ENCODE measurements around the gene LDAH. TPM values are rescaled to one million over a fixed set of nuclear protein-coding genes. Genes with fewer than 3 reads are reported as not detected.
A peak's percentile ranks its signal among the peaks of the same experiment; 100 is the strongest.

The LDAH gene
- total and polyA plus RNA-seq, 3 experiments from 2014 or later, result 12.7 to 32.1 (median 31.6) TPM

GRCh38 chr2:20838016-20838415 lies 15.1 kb upstream of the LDAH start:
- Histone ChIP-seq H3K9me3 (ENCODE audit: low read length) (no peaks in the 10 kb centered on the region), H3K4me3 (ENCODE audit: low read length) (no peak overlapping the region), H3K27me3 (ENCODE audit: insufficient read depth, low read length, poor library complexity, severe bottlenecking) (no peaks in the 10 kb centered on the region), H3K4me1 (ENCODE audit: insufficient read depth, low read length) (no peaks in the 10 kb centered on the region), H3K36me3 (ENCODE audit: insufficient read depth, low read length) (no peaks in the 10 kb centered on the region), H3K27ac (ENCODE audit: low read depth, low read length) (no peak overlapping the region)
- peaks cover 28 to 66% of the 10 kb centered on the region in 2 donors for H3K27me3 Mint-ChIP-seq
- CTCF ChIA-PET, result no interaction called here
- H3K36me3 Mint-ChIP-seq, result no peaks in the 10 kb centered on the region
- DNase-seq, result no peak
- no peak overlapping the region for H3K27ac Mint-ChIP-seq
- POLR2A ChIA-PET, result no interaction called here
- peaks cover 0 to 4% (median 2%) of the 10 kb centered on the region in 5 donors for H3K9me3 Mint-ChIP-seq
- no peak overlapping the region for H3K4me3 Mint-ChIP-seq
- H3K4me1 Mint-ChIP-seq, result no peaks in the 10 kb centered on the region

- H3K9me3 Mint-ChIP-seq, result peaks cover 0 to 4% (median 2%) of the 10 kb centered on the region in 5 donors
- no peaks in the 10 kb centered on the region for H3K36me3 Mint-ChIP-seq
- no peaks in the 10 kb centered on the region for H3K9me3 ChIP-seq (ENCODE audit: low read length)
- ChIA-PET CTCF (no interaction called here), POLR2A (no interaction called here)
- no peak for DNase-seq
- H3K27me3 ChIP-seq (ENCODE audit: insufficient read depth, low read length, poor library complexity, severe bottlenecking), result no peaks in the 10 kb centered on the region
- no peak overlapping the region for H3K4me3 ChIP-seq (ENCODE audit: low read length)
- no peak overlapping the region for H3K4me3 Mint-ChIP-seq
- peaks cover 27 to 61% of the 10 kb centered on the region in 2 donors for H3K27me3 Mint-ChIP-seq
- no peak overlapping the region for H3K27ac Mint-ChIP-seq
- H3K27ac ChIP-seq (ENCODE audit: low read depth, low read length), result no peak overlapping the region
- H3K4me1 ChIP-seq (ENCODE audit: insufficient read depth, low read length), result no peaks in the 10 kb centered on the region
- no peaks in the 10 kb centered on the region for H3K4me1 Mint-ChIP-seq
- no peaks in the 10 kb centered on the region for H3K36me3 ChIP-seq (ENCODE audit: insufficient read depth, low read length)
Observed at GRCh38 chr2:20836521-20836920, 13.6 kb upstream of the LDAH start.

GRCh38 chr2:20834331-20834730 lies 11.4 kb upstream of the LDAH start:
- POLR2A ChIA-PET, result no interaction called here
- CTCF ChIA-PET, result no interaction called here
- peaks cover 29 to 64% of the 10 kb centered on the region in 2 donors for H3K27me3 Mint-ChIP-seq

GRCh38 chr2:20832606-20833005 lies 9.7 kb upstream of the LDAH start:
- H3K27me3 Mint-ChIP-seq, result peaks cover 25 to 51% of the 10 kb centered on the region in 2 donors
- CTCF ChIA-PET, result no interaction called here

More at GRCh38 chr2:20834331-20834730, 11.4 kb upstream of the LDAH start:
- Mint-ChIP-seq H3K9me3 (peaks cover 0 to 4% (median 2%) of the 10 kb centered on the region in 5 donors), H3K36me3 (peaks cover 0 to 3% (median 0%) of the 10 kb centered on the region in 3 donors), H3K4me1 (no peaks in the 10 kb centered on the region), H3K27ac (no peak overlapping the region), H3K4me3 (no peak overlapping the region)
- H3K27ac ChIP-seq (ENCODE audit: low read depth, low read length), result no peak overlapping the region
- no peak overlapping the region for H3K4me3 ChIP-seq (ENCODE audit: low read length)
- H3K9me3 ChIP-seq (ENCODE audit: low read length), result no peaks in the 10 kb centered on the region
- DNase-seq, result no peak
- H3K4me1 ChIP-seq (ENCODE audit: insufficient read depth, low read length), result no peaks in the 10 kb centered on the region
- H3K27me3 ChIP-seq (ENCODE audit: insufficient read depth, low read length, poor library complexity, severe bottlenecking), result no peaks in the 10 kb centered on the region
- no peaks in the 10 kb centered on the region for H3K36me3 ChIP-seq (ENCODE audit: insufficient read depth, low read length)

GRCh38 chr2:20829861-20830260 lies 7.0 kb upstream of the LDAH start:
- no peaks in the 10 kb centered on the region for H3K36me3 ChIP-seq (ENCODE audit: insufficient read depth, low read length)
- Mint-ChIP-seq H3K27me3 (peaks cover 14 to 32% of the 10 kb centered on the region in 2 donors), H3K27ac (peak overlapping the region in 1 of 8 donors; percentile 26), H3K4me3 (no peak overlapping the region), H3K9me3 (peaks cover 0 to 3% (median 0%) of the 10 kb centered on the region in 5 donors), H3K4me1 (no peaks in the 10 kb centered on the region), H3K36me3 (peaks cover 0 to 3% (median 1%) of the 10 kb centered on the region in 3 donors)
- ChIA-PET POLR2A (no interaction called here), CTCF (no interaction called here)
- H3K9me3 ChIP-seq (ENCODE audit: low read length), result no peaks in the 10 kb centered on the region
- no peak for DNase-seq
- no peak overlapping the region for H3K4me3 ChIP-seq (ENCODE audit: low read length)
- no peaks in the 10 kb centered on the region for H3K27me3 ChIP-seq (ENCODE audit: insufficient read depth, low read length, poor library complexity, severe bottlenecking)
- no peak overlapping the region for H3K27ac ChIP-seq (ENCODE audit: low read depth, low read length)
- no peaks in the 10 kb centered on the region for H3K4me1 ChIP-seq (ENCODE audit: insufficient read depth, low read length)

More at GRCh38 chr2:20832606-20833005, 9.7 kb upstream of the LDAH start:
- no peaks in the 10 kb centered on the region for H3K9me3 ChIP-seq (ENCODE audit: low read length)
- H3K36me3 ChIP-seq (ENCODE audit: insufficient read depth, low read length), result no peaks in the 10 kb centered on the region
- Mint-ChIP-seq H3K36me3 (peaks cover 0 to 3% (median 0%) of the 10 kb centered on the region in 3 donors), H3K9me3 (peaks cover 0 to 3% (median 0%) of the 10 kb centered on the region in 5 donors), H3K4me1 (no peaks in the 10 kb centered on the region), H3K27ac (no peak overlapping the region), H3K4me3 (no peak overlapping the region)
- H3K27me3 ChIP-seq (ENCODE audit: insufficient read depth, low read length, poor library complexity, severe bottlenecking), result no peaks in the 10 kb centered on the region
- H3K4me1 ChIP-seq (ENCODE audit: insufficient read depth, low read length), result no peaks in the 10 kb centered on the region
- DNase-seq, result no peak
- H3K4me3 ChIP-seq (ENCODE audit: low read length), result no peak overlapping the region
- POLR2A ChIA-PET, result no interaction called here
- H3K27ac ChIP-seq (ENCODE audit: low read depth, low read length), result no peak overlapping the region

GRCh38 chr2:20823917-20824316 lies 1.0 kb upstream of the LDAH start:
- Mint-ChIP-seq H3K4me3 (peak overlapping the region in 6 of 7 donors; percentile 13 to 70 (median 44)), H3K36me3 (peaks cover 0 to 11% (median 1%) of the 10 kb centered on the region in 3 donors), H3K27me3 (peaks cover 0 to 6% of the 10 kb centered on the region in 2 donors), H3K4me1 (peaks cover 23 to 30% (median 25%) of the 10 kb centered on the region in 3 donors), H3K27ac (peak overlapping the region in 3 of 8 donors; percentile 61 to 99 (median 62)), H3K9me3 (peaks cover 0 to 2% (median 0%) of the 10 kb centered on the region in 5 donors)
- H3K27me3 ChIP-seq (ENCODE audit: insufficient read depth, low read length, poor library complexity, severe bottlenecking), result no peaks in the 10 kb centered on the region
- DNase-seq, result no peak
- no peak overlapping the region for H3K27ac ChIP-seq (ENCODE audit: low read depth, low read length)
- H3K9me3 ChIP-seq (ENCODE audit: low read length), result no peaks in the 10 kb centered on the region
- H3K4me3 ChIP-seq (ENCODE audit: low read length), result no peak overlapping the region
- H3K4me1 ChIP-seq (ENCODE audit: insufficient read depth, low read length), result peaks cover 10% of the 10 kb centered on the region
- no peaks in the 10 kb centered on the region for H3K36me3 ChIP-seq (ENCODE audit: insufficient read depth, low read length)
- ChIA-PET CTCF (interaction anchor here (1.1 kb wide), 1 partner anchor 182 kb away, joined by 5 read pairs; no protein-coding TSS in a partner anchor), POLR2A (interaction anchor here (1.9 to 2.9 kb wide), 2 partner anchors 173 to 377 kb away, joined by 5 to 11 read pairs; partner anchors contain the start of genes HS1BP3 and RHOB)

- H3K4me1 ChIP-seq (ENCODE audit: insufficient read depth, low read length), result peaks cover 7% of the 10 kb centered on the region
- no peak for DNase-seq
- no peaks in the 10 kb centered on the region for H3K36me3 ChIP-seq (ENCODE audit: insufficient read depth, low read length)
- Mint-ChIP-seq H3K36me3 (peaks cover 0 to 12% (median 0%) of the 10 kb centered on the region in 3 donors), H3K4me3 (peak overlapping the region in 3 of 7 donors; percentile 9 to 49 (median 18)), H3K4me1 (peaks cover 45 to 58% (median 51%) of the 10 kb centered on the region in 3 donors), H3K9me3 (peaks cover 0 to 2% (median 0%) of the 10 kb centered on the region in 5 donors), H3K27ac (peak overlapping the region in 6 of 8 donors; percentile 3 to 66 (median 14)), H3K27me3 (peaks cover 0 to 4% of the 10 kb centered on the region in 2 donors)
- no peaks in the 10 kb centered on the region for H3K9me3 ChIP-seq (ENCODE audit: low read length)
- CTCF ChIA-PET, result no interaction called here
- H3K27ac ChIP-seq (ENCODE audit: low read depth, low read length), result no peak overlapping the region
- H3K27me3 ChIP-seq (ENCODE audit: insufficient read depth, low read length, poor library complexity, severe bottlenecking), result no peaks in the 10 kb centered on the region
- no peak overlapping the region for H3K4me3 ChIP-seq (ENCODE audit: low read length)
- POLR2A ChIA-PET, result no interaction called here
Observed at GRCh38 chr2:20818820-20819219, 4.1 kb downstream of the LDAH start.

- H3K9me3 Mint-ChIP-seq, result no peaks in the 10 kb centered on the region
- H3K27ac Mint-ChIP-seq, result no peak overlapping the region
Observed at GRCh38 chr2:20815216-20815615, 7.7 kb downstream of the LDAH start.

More at GRCh38 chr2:20815216-20815615, 7.7 kb downstream of the LDAH start:
- Mint-ChIP-seq H3K36me3 (peaks cover 0 to 7% (median 3%) of the 10 kb centered on the region in 3 donors), H3K27me3 (no peaks in the 10 kb centered on the region), H3K4me1 (peaks cover 35 to 37% (median 35%) of the 10 kb centered on the region in 3 donors), H3K4me3 (no peak overlapping the region)
- Histone ChIP-seq H3K4me1 (ENCODE audit: insufficient read depth, low read length) (no peaks in the 10 kb centered on the region), H3K9me3 (ENCODE audit: low read length) (no peaks in the 10 kb centered on the region), H3K27ac (ENCODE audit: low read depth, low read length) (no peak overlapping the region), H3K36me3 (ENCODE audit: insufficient read depth, low read length) (no peaks in the 10 kb centered on the region), H3K27me3 (ENCODE audit: insufficient read depth, low read length, poor library complexity, severe bottlenecking) (no peaks in the 10 kb centered on the region), H3K4me3 (ENCODE audit: low read length) (no peak overlapping the region)
- POLR2A ChIA-PET, result no interaction called here
- CTCF ChIA-PET, result no interaction called here
- no peak for DNase-seq
